Brain microvascular endothelial cell (primary cell): ENCODE results near the gene U2AF2.
"Not testable (repeated sequence)": the region's sequence is repeated elsewhere in the genome, so short reads cannot be mapped to it uniquely, and the experiment has no call there.

Experiments
- DNase-seq: peaks from one replicate; pipeline ENCODE4 v3.0.0-alpha.2; 2020
- H3K27ac ChIP-seq: fragments of 250-450 bp; sonication (Bioruptor Pico); 2 replicates; pipeline ENCODE4 v1.5.1; 2020; ENCODE audit warnings: mild to moderate bottlenecking, moderate library complexity
- H3K27me3 ChIP-seq: fragments of 250-450 bp; sonication (Bioruptor Pico); replicated peaks from 2 replicates; pipeline ENCODE4 v1.5.1; 2020; ENCODE audit warnings: mild to moderate bottlenecking
- H3K36me3 ChIP-seq: fragments of 250-450 bp; sonication (Bioruptor Pico); replicated peaks from 2 replicates; pipeline ENCODE4 v1.5.1; 2020; ENCODE audit warnings: mild to moderate bottlenecking
- H3K4me3 ChIP-seq: 2 replicates; pipeline ENCODE4 v1.5.1; 2011; ENCODE audit warnings: low read depth, mild to moderate bottlenecking, control low read depth, low read length, moderate library complexity
- CTCF ChIP-seq: IDR thresholded peaks from 2 replicates; pipeline ENCODE4 v1.5.1; 2011; ENCODE audit warnings: low read depth, mild to moderate bottlenecking, moderate library complexity, low read length, control low read depth, inconsistent platforms; ENCODE audit errors: missing control alignments
- in situ Hi-C: cut with HindIII; loops from 2 replicates; pipeline ENCODE4 v1.10.0; 2017; ENCODE audit warnings: low sequenced_read_pairs, low pct_ligation_motif_present

Gene U2AF2

GRCh38 chr19:55712804-55713631 is 58.2 kb downstream of the U2AF2 start:
- no peak for DNase-seq
- H3K27ac ChIP-seq = no peak overlapping the region
- no peak overlapping the region for H3K4me3 ChIP-seq
- H3K27me3 ChIP-seq = no peaks in the 10 kb centered on the region
- TF ChIP-seq CTCF = no peak
- H3K36me3 ChIP-seq = no peaks in the 10 kb centered on the region
- in situ Hi-C loops = no loop called here

DNA sequence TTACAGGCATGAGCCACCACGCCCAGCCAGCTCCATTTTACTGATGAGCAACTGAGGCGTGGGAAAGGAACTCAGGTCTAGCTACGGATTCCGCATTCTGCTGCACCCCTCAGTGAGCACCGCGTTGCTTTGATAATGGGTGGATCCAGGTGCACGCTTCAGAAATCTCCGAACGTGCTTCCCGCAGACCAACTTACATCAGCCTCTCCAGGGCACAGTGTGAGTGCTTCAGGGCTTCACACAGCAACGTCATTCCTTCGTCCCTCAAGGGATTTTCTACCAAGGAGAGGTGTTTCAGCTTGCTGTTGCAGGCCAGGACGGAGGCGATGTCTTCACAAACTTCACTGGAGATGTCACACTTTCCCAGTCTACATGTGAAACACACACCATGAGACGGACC is 61.7 kb downstream of the U2AF2 start:
- in situ Hi-C loops = no loop called here
- no peak for DNase-seq
- Histone ChIP-seq H3K27ac (no peak overlapping the region), H3K36me3 (no peaks in the 10 kb centered on the region), H3K27me3 (no peaks in the 10 kb centered on the region), H3K4me3 (no peak overlapping the region)
- TF ChIP-seq CTCF = no peak

GRCh38 chr19:55717251-55717650 is 62.4 kb downstream of the U2AF2 start:
- no peaks in the 10 kb centered on the region for H3K27me3 ChIP-seq

GRCh38 chr19:55717879-55718711 is 63.3 kb downstream of the U2AF2 start:
- H3K27me3 ChIP-seq, H3K27ac ChIP-seq, H3K36me3 ChIP-seq, H3K4me3 ChIP-seq, in situ Hi-C loops, DNase-seq: not testable (repeated sequence)

More at GRCh38 chr19:55717251-55717650, 62.4 kb downstream of the U2AF2 start:
- no peak for DNase-seq
- in situ Hi-C loops = no loop called here
- no peak for TF ChIP-seq CTCF
- Histone ChIP-seq H3K36me3 (no peaks in the 10 kb centered on the region), H3K4me3 (no peak overlapping the region), H3K27ac (no peak overlapping the region)

GRCh38 chr19:55720214-55720746 is 65.4 kb downstream of the U2AF2 start:
- Histone ChIP-seq H3K36me3 (no peaks in the 10 kb centered on the region), H3K27me3 (no peaks in the 10 kb centered on the region), H3K27ac (no peak overlapping the region), H3K4me3 (no peak overlapping the region)
- no peak for DNase-seq
- in situ Hi-C loops = no loop called here
- TF ChIP-seq CTCF = no peak

DNA sequence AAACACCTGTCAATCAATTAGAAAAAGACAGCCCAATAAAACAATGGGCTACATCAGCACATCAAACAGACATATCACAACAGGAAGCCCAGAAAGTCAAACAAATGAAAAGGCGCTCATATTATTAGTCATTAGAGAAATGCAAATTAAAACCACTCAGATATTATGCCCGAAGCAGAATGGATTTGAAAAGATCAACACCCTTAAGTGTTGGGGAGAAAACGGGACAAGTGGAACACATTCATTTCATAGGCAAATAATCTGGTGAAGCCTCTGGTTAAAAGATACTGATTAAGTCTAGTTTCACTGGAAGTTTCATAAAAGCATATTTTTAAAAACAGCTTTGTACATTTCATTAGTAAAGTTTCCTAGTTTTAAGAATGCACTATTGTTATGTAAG is 66.0 kb downstream of the U2AF2 start:
- TF ChIP-seq CTCF = no peak
- Histone ChIP-seq H3K36me3 (no peaks in the 10 kb centered on the region), H3K4me3 (no peak overlapping the region), H3K27ac (no peak overlapping the region), H3K27me3 (no peaks in the 10 kb centered on the region)
- in situ Hi-C loops = no loop called here
- no peak for DNase-seq
